Liver (tissue), 3 donors: ENCODE measurements around the gene ULK4.

Source experiments
- CTCF ChIP-seq: fragments of 150-350 bp; IDR thresholded peaks from 2 replicates; pipeline ENCODE4 v1.5.1; 2017; ENCODE audit warnings: improper control_type of control experiment, low read depth, low read length; ENCODE audit not compliant: missing input control
- MAX ChIP-seq: IDR thresholded peaks from 2 replicates; pipeline ENCODE4 v1.6.1; 2016; ENCODE audit warnings: antibody characterized with exemption
- RAD21 ChIP-seq, 2 donors: IDR thresholded peaks; 2 replicates each; pipeline ENCODE4 v1.6.1; 2016; ENCODE audit warnings: antibody characterized with exemption in 2 of 2, mild to moderate bottlenecking in 2 of 2
- REST ChIP-seq: IDR thresholded peaks from 2 replicates; pipeline ENCODE4 v1.6.1; 2016; ENCODE audit warnings: antibody characterized with exemption, mild to moderate bottlenecking
- SP1 ChIP-seq: IDR thresholded peaks from 2 replicates; pipeline ENCODE4 v1.6.1; 2018; ENCODE audit warnings: antibody characterized with exemption, mild to moderate bottlenecking
- TAF1 ChIP-seq: conservative IDR thresholded peaks from 2 replicates; pipeline ENCODE4 v1.6.1; 2016; ENCODE audit warnings: antibody characterized with exemption, mild to moderate bottlenecking
- YY1 ChIP-seq: IDR thresholded peaks from 2 replicates; pipeline ENCODE4 v1.6.1; 2016; ENCODE audit warnings: antibody characterized with exemption, mild to moderate bottlenecking
- donor health status: healthy.
- donor health status: healthy.

- TF ChIP-seq CTCF = no peak
- no peak for TF ChIP-seq SP1
- no peak for TF ChIP-seq MAX
- no peak for TF ChIP-seq YY1
- no peak for TF ChIP-seq REST
- no peak for TF ChIP-seq TAF1
- TF ChIP-seq RAD21 (IDR thresholded peaks at IDR 0.05) = no peak
Measured at GRCh38 chr3:41940393-41940792, 21.5 kb downstream of the ULK4 start.
